ENCODE data around the gene SH2B3.

SH2B3 gene

GRCh38 chr12:111444314-111444924 is 38.7 kb downstream of the SH2B3 start:
- no peak for DNase-seq (ENCODE audit: low read depth in 2 of 2)

- peak in 1 of 2 donors; percentile 50 for DNase-seq (ENCODE audit: low read depth in 2 of 2)
Measured at GRCh38 chr12:111444925-111445725, 39.4 kb downstream of the SH2B3 start.

GRCh38 chr12:111445726-111446581 is 40.2 kb downstream of the SH2B3 start:
- DNase-seq (ENCODE audit: low read depth in 2 of 2), result no peak

- DNase-seq (ENCODE audit: low read depth in 2 of 2), result no peak
Measured at GRCh38 chr12:111446631-111447570, 41.2 kb downstream of the SH2B3 start.

- DNase-seq (ENCODE audit: low read depth in 2 of 2), result no peak
Measured at GRCh38 chr12:111447571-111448265, 42.0 kb downstream of the SH2B3 start.

- DNase-seq (ENCODE audit: low read depth in 2 of 2), result no peak
Measured at GRCh38 chr12:111448266-111448830, 42.6 kb downstream of the SH2B3 start.

- DNase-seq (ENCODE audit: low read depth in 2 of 2), result no peak
Measured at GRCh38 chr12:111448846-111449790, 43.4 kb downstream of the SH2B3 start.

GRCh38 chr12:111450676-111451075 is 45.0 kb downstream of the SH2B3 start:
- no peak for DNase-seq (ENCODE audit: low read depth in 2 of 2)

GRCh38 chr12:111451232-111451631 is 45.5 kb downstream of the SH2B3 start:
- DNase-seq (ENCODE audit: low read depth in 2 of 2), result no peak

- DNase-seq (ENCODE audit: low read depth in 2 of 2), result no peak
Measured at GRCh38 chr12:111451649-111452129, 46.0 kb downstream of the SH2B3 start.

- no peak for DNase-seq (ENCODE audit: low read depth in 2 of 2)
Measured at GRCh38 chr12:111453071-111453989, 47.6 kb downstream of the SH2B3 start.

- DNase-seq (ENCODE audit: low read depth in 2 of 2), result no peak
Measured at GRCh38 chr12:111454311-111454710, 48.6 kb downstream of the SH2B3 start.

- no peak for DNase-seq (ENCODE audit: low read depth in 2 of 2)
Measured at GRCh38 chr12:111454716-111455447, 49.2 kb downstream of the SH2B3 start.

GRCh38 chr12:111455448-111456320 is 50.0 kb downstream of the SH2B3 start:
- DNase-seq (ENCODE audit: low read depth in 2 of 2), result no peak

- no peak for DNase-seq (ENCODE audit: low read depth in 2 of 2)
Measured at GRCh38 chr12:111457071-111457470, 51.3 kb downstream of the SH2B3 start.

- DNase-seq (ENCODE audit: low read depth in 2 of 2), result no peak
Measured at GRCh38 chr12:111457577-111457976, 51.9 kb downstream of the SH2B3 start.

All from stimulated activated CD8-positive, alpha-beta memory T cell treated with anti-CD3 and anti-CD28 coated beads, Interleukin-7, amount 100 ng/mL, for 1 hour (primary cell).